Cardiac ventricle fibroblast (primary cell): ENCODE data around the gene C17orf113. TPM values are rescaled to one million over a fixed set of nuclear protein-coding genes. Genes with fewer than 3 reads are reported as not detected.

Experiments used
- total RNA-seq: library from RNA; depleted of rRNA; stranded (reverse); fragments of >200 nt; gene quantifications from 2 replicates; pipeline ENCODE4 v1.2.3, GENCODE V29; 2015

Gene C17orf113
- 0.19 TPM in 1 of 2 replicates, not detected in the other for total RNA-seq

GRCh38 chr17:42050393-42051012 is at the start of gene C17orf113:
Gene C17orf113 (minus strand): TSS chr17:42050601. CDS start chr17:42043376, 7,225 bp downstream.

DNA sequence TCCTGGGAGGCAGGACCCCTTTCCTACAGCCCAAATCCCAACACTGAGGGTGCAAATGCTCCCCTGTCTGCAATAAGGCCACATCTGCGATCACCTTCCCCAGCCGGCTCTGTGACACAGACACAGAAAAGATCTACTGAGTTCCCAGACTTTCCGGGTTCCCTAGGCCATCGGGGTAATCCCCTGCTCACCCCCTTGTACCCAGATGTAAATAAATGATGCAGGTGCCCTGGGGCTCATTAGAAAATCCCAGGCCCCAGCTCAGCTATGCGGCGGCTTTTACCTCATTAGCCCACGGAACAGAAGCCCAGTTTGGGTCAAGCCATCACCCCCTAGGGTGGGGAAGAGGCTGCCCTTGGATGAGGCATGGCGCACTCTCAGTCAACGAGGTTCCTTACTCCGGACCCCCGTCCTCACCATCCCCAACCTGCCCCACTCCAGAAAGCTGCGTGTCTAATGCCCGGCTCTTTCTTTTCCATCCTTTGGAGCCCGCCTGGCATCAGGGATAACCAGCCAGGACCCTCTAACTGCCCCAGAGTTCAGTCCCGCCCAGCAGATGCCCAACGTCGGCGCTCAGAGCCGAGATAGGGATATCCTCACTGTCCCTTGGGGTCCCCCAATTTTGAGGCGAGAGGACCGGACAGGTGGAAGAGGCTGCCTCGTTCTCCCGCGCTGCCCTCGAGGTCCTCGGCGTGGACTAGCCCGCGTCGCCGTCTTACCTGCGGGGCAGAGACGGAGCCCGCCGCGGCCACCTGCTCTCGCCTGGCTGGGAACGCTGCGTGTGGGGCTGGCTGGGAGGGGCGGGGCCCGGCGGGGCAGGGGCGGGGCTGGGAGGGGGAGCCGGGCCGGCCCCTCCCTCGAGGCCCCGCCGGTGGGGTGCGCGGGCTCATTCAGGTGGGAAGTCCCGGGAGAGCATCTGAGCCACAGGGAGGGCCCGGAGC is 47.6 kb upstream of the C17orf113 start, which contains the start of gene ZNF385C:
Gene ZNF385C, minus strand, starts transcription at position 783 of the 941 bp plus-strand sequence. CDS start 35,417 bp downstream, outside the sequence.

DNA sequence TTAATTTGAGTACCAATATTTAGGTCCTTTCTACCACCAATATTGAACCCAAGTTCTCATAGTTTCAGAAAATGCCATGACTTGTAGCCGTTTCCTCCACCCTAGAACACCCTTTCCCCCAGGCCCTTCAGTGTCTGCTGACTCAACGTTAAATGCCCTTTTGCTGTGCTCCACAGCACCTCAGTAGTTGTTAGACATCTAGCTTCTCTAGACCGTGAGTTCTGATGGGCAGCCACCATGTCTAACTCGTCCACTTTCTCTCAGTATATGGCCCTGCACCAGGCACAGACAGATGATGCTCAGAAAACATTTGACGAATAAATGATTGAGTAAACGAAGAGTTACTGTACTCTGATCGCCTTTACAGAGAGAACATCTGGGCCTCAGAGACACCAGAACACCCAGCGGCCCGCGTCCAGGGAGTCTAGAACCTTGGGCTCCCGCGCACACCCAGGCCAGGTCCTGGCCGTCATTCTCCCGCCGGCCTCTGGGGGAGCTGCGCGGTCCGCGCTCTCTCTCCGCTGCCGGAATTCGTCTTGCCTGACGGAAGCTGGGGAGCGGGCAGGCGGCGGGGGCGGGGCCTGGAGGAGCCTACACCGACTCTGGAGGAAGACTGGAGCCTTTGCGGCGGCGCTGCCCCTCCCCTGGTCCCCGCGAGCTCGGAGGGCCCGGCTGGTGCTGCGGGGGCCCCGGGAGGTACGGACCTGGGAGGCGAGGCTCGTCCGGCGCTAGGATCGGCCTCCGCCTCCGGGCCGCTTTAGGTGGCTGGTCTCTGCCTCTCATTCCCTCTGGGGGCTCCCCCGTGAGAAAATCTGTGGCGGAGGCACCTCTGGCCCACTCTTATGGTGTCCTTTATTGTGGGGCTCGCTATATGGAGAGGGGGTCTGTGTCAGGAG is 30.6 kb downstream of the C17orf113 start, which contains the start of gene NKIRAS2:
Gene NKIRAS2, plus strand, starts transcription at position 582 of the 896 bp plus-strand sequence. CDS start 1,488 bp downstream, outside the sequence.

DNA sequence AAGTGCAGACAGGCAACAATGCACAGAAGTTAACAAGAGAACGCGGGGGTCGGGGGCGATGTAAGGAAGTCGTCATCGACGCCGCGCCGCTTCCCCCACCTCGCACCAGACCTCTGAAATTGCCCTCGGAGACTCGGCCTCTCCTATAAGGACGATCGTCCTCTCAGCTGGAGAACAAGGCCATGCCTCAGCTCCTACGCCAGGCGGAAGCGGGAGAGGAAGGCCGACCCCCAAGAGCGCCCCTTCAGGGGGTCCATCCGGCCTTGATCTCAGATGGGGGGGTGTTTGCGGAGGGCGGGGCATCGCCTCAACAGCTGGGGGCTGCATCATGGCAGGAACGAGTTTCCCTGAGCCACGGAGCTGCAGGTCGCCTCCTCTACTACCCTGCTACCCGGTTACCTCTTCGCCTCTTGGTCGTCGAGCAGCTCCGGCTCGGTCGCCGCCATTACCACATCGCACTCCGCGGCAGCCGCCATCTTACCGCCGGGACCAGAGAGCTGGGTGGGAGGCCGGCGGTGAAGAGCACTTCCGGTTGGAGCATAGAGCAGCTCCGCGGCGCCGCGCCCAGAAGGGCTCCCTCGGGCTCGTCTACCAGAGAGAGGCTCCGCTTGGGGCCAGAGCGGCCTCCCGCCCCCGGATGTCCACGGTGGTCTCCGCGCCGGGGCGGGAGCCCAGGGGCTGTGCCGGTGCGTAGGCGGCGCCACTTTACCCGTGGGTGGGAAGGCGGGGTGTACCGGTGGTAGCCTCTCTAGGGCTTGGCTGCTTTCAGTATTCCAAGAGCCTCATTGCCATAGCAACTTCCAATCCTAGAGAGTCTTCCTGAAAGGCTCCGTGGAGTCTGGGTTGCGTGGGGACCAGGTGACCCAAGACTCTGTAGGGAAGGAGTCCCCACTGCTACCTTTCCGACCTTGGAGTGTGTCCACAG is 33.2 kb downstream of the C17orf113 start, which contains the start of gene DNAJC7:
Gene DNAJC7, minus strand, starts transcription at position 499 of the 925 bp plus-strand sequence. Its CDS starts 23 bp downstream, at position 476.

Other genes with a start within 250 kb of the C17orf113 start
- gene P3H4, start 238.7 kb downstream of the C17orf113 start, total RNA-seq = 52.4 and 54.5 TPM in 2 replicates
- gene FKBP10, start 237.6 kb downstream of the C17orf113 start, total RNA-seq = 395 and 437 TPM in 2 replicates
- gene NT5C3B, start 214.4 kb downstream of the C17orf113 start, total RNA-seq = 47.2 and 58.6 TPM in 2 replicates
- not detected in 2 replicates for gene KLHL10, start 212.8 kb downstream of the C17orf113 start, total RNA-seq
- 16.5 and 18.0 TPM in 2 replicates for gene KLHL11, start 185.2 kb downstream of the C17orf113 start, total RNA-seq
- 185 and 187 TPM in 2 replicates for gene ACLY, start 131.7 kb downstream of the C17orf113 start, total RNA-seq
- 0.06 and 0.20 TPM in 2 replicates for gene ODAD4, start 120.0 kb downstream of the C17orf113 start, total RNA-seq
- gene CNP, start 83.8 kb downstream of the C17orf113 start, total RNA-seq = 63.9 and 70.5 TPM in 2 replicates
- 57.4 and 58.8 TPM in 2 replicates for gene DNAJC7, start 33.2 kb downstream of the C17orf113 start, total RNA-seq
- 38.6 and 40.2 TPM in 2 replicates for gene NKIRAS2, start 30.5 kb downstream of the C17orf113 start, total RNA-seq
- gene ZNF385C, start 47.9 kb upstream of the C17orf113 start, total RNA-seq = not detected in 2 replicates
- 10.2 and 11.9 TPM in 2 replicates for gene DHX58, start 62.1 kb upstream of the C17orf113 start, total RNA-seq
- 13.4 and 14.2 TPM in 2 replicates for gene KAT2A, start 70.8 kb upstream of the C17orf113 start, total RNA-seq
- not detected in 2 replicates for gene HSPB9, start 72.2 kb upstream of the C17orf113 start, total RNA-seq
- 76.3 and 89.0 TPM in 2 replicates for gene RAB5C, start 104.4 kb upstream of the C17orf113 start, total RNA-seq
- not detected in 2 replicates for gene KCNH4, start 130.5 kb upstream of the C17orf113 start, total RNA-seq
- not detected in 2 replicates for gene HCRT, start 134.9 kb upstream of the C17orf113 start, total RNA-seq
- gene GHDC, start 143.9 kb upstream of the C17orf113 start, total RNA-seq = 23.5 and 24.0 TPM in 2 replicates
- gene STAT5B, start 225.8 kb upstream of the C17orf113 start, total RNA-seq = 25.6 and 26.3 TPM in 2 replicates
- gene STAT5A, start 237.9 kb upstream of the C17orf113 start, total RNA-seq = 44.9 and 58.9 TPM in 2 replicates